ENCODE results near the gene CDCA8.
"Not testable (repeated sequence)": the region's sequence is repeated elsewhere in the genome, so short reads cannot be mapped to it uniquely, and the experiment has no call there.

CDCA8 gene

DNA sequence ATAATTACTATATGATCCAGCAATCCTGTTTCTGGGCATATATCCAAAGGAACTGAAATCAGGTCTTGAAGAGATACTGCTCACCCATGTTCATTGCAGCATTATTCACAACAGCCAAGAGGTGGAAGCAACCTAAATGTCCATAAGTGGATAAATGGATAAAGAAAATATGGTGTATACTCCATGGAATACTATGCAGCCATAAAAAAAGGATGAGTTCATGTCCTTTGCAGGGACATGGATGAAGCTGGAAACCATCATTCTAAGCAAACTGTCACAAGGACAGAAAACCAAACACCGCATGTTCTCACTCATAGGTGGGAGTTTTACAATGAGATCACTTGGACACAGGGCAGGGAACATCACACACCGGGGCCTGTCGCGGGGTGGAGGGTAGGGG, 46.3 kb downstream of the CDCA8 start:
- DNase-seq (ENCODE audit: low read depth): not testable (repeated sequence)

DNA sequence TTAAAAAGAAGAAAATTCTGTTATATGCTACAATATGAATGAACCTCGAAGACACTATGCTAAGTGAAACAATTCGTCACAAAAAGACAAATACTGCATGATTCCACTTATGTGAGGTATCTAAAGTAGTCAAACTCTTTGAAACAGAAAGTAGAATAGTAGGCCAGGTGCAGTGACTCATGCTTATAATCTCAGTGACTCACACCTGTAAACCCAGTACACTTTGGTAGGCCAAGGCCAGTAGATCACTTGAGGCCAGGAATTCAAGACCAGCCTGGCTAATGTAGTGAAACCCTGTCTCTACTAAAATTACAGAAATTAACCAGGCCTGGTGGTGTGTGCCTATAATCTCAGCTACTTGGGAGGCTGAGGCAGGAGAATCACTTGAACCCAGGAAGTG, 46.9 kb downstream of the CDCA8 start:
- no peak for DNase-seq (ENCODE audit: low read depth)

DNA sequence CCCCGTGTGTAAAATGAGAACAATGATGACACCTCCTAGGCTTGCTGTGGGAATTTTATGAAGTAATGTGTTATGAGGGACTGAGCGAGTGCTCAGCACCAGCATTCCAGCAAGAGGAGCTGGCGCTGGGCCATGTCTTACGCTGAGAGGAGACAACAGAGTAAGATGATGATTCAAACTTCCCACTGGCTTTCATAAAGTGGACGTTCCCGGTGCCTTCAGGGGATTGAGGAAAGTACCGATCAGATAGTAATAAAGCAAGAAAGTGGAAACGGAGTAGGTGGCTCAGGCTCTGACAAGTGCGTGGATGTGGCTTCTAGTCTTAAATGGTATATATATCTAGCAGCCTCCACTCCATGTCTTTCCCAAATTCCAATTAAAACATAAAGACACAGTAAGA, 48.8 kb downstream of the CDCA8 start:
- DNase-seq (ENCODE audit: low read depth): no peak

DNA sequence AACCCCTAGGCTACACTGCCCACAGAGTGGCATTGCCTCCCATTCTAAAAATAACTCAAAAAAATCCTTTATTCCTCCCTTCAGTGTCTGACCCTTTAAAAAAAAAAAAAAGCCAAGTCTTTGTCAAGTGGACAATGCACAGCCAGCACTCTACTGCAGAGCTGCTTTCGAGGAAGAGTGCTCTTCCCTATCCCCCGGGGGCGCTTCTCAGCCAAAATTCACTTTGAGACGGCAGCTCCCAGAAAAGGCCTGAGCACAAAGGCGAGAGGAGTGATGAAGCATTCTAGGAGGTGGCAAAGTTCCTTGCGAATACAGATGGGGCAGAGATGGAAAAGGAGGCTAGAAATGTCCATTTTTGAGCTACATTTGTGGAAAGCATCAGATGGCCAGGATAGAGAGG, 49.3 kb downstream of the CDCA8 start:
- DNase-seq (ENCODE audit: low read depth): no peak

DNA sequence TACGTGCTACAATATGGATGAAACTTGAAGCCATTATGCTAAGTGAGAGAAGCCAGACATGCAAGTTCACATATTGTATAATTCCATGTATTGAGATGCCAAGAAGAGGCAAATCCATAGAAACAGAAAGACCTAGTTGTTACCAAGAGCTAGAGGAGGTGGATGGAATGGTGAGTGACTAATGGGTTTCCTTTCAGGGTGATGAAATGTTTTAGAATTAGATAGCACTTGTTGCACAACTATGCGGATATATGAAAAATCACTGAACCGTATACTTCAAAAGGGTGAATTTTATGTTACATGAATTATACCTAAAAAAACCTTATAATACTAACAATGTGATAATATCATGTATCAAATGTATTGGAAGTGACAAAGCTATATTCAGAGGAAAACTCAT, 54.5 kb downstream of the CDCA8 start:
- DNase-seq (ENCODE audit: low read depth): no peak

DNA sequence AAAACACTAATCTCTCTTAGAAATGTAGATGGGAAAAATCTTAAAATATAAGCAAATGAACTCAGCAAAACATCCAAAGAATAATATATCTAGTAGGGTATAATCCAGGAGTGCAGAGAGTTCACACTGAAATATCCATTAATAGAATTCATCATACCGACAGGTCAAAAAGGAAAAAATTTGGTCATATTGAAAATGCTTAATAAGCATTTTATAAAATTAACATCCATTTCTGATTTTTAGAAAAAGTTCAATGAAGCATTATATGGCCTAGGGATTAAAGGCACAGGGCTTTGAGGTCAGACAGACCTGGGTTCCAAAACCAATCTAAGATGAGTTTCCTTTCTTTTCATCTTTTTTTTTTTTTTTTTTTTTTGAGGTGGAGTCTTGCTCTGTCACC, 56.2 kb downstream of the CDCA8 start:
- DNase-seq (ENCODE audit: low read depth): no peak

DNA sequence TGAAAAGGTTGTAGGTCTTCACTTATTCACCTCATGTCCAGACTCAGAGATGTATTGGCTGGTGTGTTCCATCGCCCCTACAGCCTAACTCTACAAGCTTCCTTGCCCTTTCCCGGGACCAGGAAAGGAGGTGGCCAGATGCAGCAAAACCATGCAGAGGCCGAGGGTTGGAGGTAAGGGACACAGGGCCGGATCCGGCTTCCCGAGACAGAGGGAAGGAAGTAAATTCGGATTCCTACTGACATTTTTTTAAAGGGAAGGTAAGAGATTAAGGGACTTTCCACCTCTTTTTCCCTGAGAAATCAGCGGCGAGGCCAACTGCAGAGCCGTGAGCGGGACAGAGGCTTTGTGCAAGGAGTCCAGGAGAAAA, 59.9 kb downstream of the CDCA8 start:
- DNase-seq (ENCODE audit: low read depth): no peak

DNA sequence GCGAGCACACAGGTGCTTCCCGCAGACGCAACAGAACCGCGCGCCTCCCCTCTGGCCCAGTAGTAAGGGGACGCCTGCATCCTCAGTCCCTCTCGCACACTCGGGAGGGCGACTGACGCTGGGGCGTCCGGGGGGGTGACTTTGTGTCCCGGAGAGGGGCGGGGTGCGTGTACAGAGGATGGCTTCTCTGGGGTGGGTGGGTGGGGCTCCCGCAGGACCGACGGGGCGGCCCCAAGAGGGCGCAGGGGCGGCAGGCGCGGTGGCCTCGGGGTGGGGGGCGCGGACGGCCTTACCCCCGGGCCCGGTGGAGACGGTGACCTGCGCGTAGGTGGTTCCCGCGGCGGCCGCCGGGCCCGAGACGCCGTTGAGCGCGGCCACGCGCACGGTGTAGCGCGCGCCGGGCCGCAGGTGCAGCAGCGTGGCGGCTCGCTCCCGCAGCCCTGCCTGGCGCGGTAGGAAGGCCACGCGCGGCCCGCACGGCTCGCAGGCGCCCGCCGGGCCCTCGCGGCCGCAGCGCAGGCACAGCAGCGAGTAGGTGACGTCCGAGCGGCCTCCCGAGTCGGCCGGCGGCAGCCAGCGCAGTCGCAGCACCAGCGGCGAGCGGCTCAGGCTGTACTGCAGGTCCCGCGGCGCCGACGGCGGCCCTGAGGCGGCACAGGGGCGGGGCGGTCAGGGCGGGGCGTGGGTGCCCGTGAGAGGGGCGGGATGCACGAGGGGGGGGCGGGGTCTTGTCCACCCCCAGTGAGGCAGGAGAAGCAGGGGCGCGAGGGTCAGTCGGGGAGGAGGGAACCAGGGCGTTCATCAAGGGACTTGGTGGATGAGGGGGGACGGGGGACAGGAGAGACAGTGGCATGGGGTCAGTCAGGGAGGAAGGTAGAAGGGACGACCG, 60.5 kb downstream of the CDCA8 start:
- no peak for DNase-seq (ENCODE audit: low read depth)

DNA sequence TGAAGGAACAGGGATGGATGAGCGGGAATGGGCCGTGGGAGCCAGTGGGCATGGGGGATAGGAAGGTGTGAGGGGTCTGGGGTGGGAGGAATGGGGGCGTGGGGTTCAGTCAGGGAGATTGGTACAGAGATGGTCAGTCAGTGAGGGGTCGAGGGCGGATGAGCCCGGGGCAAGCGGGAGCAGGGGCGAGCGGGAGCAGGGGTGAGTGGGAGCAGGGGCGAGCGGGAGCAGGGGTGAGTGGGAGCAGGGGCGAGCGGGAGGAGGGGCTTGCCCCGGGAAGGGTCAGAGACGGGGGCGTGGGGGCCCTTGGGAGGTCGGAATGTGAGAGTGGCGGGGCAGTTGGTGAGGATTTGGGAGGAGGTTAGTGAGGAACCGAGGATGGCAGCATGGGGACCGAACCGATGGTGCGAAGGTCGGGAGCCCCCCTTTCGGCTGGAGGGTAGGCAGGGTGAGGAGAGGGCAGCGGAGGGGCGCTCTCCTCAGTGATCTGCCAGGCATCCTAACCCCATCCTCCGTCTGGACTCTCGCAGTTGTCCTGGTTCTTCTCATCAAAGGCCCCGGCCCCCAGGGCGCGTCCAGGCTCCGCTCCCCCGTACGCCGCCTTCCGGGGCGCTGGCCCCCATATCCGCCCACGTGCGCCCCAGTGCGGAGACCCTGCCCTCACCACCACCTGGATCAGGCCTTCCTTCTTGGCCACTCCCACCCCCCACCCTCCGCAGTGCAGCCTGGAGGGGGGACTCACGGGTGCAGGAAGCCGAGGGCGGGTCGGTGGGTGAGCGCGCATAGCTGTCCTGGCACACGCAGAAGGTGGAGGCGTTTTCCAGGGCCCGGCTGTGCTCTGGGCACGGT, 61.4 kb downstream of the CDCA8 start:
- DNase-seq (ENCODE audit: low read depth): no peak

DNA sequence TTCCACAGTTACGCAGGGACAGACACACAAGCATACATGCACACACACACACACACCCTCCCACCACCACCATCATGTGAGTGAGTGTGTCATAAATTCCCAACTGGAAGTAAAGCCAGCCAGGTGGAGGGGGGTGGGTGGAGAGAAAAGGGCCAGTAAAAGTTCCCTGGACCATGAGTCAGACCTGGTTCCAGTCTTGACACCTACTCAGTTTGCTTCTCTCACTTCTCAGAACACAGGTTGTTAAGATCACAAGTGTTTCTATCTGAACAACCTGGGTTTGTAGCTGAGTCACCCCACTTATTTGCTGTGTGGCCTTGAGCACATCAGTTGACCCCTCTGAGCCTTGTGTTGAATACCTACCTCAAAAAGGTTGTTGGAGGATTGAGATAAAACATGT, 63.0 kb downstream of the CDCA8 start:
- DNase-seq (ENCODE audit: low read depth): no peak

DNA sequence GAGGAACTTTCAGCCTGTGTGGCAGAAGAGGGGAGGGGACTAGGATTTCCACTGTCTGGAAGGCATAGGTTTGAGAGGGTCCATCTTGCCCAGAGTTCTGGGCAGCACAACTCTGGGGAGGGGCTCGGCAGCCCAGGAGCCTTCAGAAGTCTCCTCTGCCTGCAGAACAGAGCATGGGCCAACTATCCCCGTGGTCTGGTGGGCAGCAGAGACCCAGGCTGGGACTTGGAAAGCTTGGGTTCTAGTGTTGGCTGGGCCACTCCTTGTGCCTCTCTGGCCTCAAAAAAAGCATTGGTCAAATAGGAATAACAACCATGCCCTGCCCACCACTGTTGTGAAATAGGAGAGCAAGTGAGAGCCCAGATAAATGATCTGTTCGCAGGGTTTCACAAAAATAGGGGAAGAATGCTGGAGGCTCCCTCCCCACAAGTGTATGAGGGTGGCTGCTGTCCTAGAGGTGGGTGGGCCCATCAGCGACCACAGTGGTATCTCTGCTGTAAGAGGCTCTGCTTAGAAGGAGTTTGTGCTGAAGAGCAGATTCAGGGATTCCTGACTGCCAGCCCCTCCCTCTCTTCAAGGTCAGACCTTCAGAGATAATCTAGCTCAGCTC, 63.7 kb downstream of the CDCA8 start:
- DNase-seq (ENCODE audit: low read depth): no peak

Measured in activated gamma-delta T cell treated with anti-CD3 and anti-CD28 coated beads, Interleukin-2, amount 50 U/mL, for 16 hours (primary cell).